Loucy (cell line): ENCODE results near the gene SAPCD2.

Experiments
- CTCF ChIP-seq: fragments of 200-600 bp; sonication (generic); conservative IDR thresholded peaks from 2 replicates; pipeline ENCODE4 v1.5.1; 2014; ENCODE audit warnings: mild to moderate bottlenecking, antibody characterized with exemption, low read length
- EZH2phosphoT487 ChIP-seq: fragments of 200-600 bp; IDR thresholded peaks from 2 replicates; pipeline ENCODE4 v1.6.1; 2018; ENCODE audit warnings: antibody characterized with exemption, mild to moderate bottlenecking, moderate library complexity, borderline replicate concordance

- TF ChIP-seq CTCF (no peak), EZH2phosphoT487 (no peak)
Observed at GRCh38 chr9:137065336-137065967, 4.9 kb downstream of the SAPCD2 start.
